GM20000 (cell line): ENCODE data around the gene OTUD4.
A peak's percentile ranks its signal among the peaks of the same experiment; 100 is the strongest.

Experiments used
- DNase-seq: peaks from one replicate; pipeline ENCODE4 v3.0.0; 2012; ENCODE audit warnings: low spot score
- CTCF ChIP-seq: IDR thresholded peaks from 2 replicates; pipeline ENCODE4 v1.5.1; 2012; ENCODE audit warnings: mild to moderate bottlenecking, control low read depth; ENCODE audit errors: extremely low read depth, missing control alignments

OTUD4 gene

GRCh38 chr4:145103496-145103895, 76.9 kb downstream of the OTUD4 start:
- no peak for TF ChIP-seq CTCF
- no peak for DNase-seq

GRCh38 chr4:145102619-145103018, 77.8 kb downstream of the OTUD4 start:
- no peak for DNase-seq
- no peak for TF ChIP-seq CTCF

GRCh38 chr4:145101091-145101490, 79.3 kb downstream of the OTUD4 start:
- no peak for DNase-seq
- no peak for TF ChIP-seq CTCF

GRCh38 chr4:145099653-145100052, 80.7 kb downstream of the OTUD4 start:
- TF ChIP-seq CTCF: no peak
- DNase-seq: peak; percentile 16

GRCh38 chr4:145098675-145099037, 81.7 kb downstream of the OTUD4 start:
- no peak for TF ChIP-seq CTCF
- DNase-seq: peak; percentile 26

- no peak for TF ChIP-seq CTCF
- peak; percentile 89 for DNase-seq
Measured at GRCh38 chr4:145097821-145098674, 82.3 kb downstream of the OTUD4 start, which contains the start of the genes ABCE1 and ANAPC10. ABCE1 (plus strand) TSS chr4:145098311; CDS start chr4:145104413, 6,102 bp downstream. ANAPC10 (minus strand) TSS chr4:145098196; CDS start chr4:145096099, 2,097 bp downstream.

GRCh38 chr4:145097331-145097820, 83.0 kb downstream of the OTUD4 start:
- DNase-seq: no peak
- TF ChIP-seq CTCF: no peak
